PC-3 (cell line): Measurements from ENCODE around the gene EFCAB11.

Experiments used
- CTCF ChIP-seq: fragments of 300-600 bp; sonication (generic); conservative IDR thresholded peaks from 2 replicates; pipeline ENCODE4 v1.5.1; 2017; ENCODE audit warnings: antibody characterized with exemption, low read depth, mild to moderate bottlenecking, low read length
- EZH2 ChIP-seq: fragments of 300-600 bp; sonication (generic); IDR thresholded peaks from one replicate; pipeline ENCODE4 v1.6.1; 2017; ENCODE audit warnings: antibody characterized with exemption, mild to moderate bottlenecking, low read length; ENCODE audit not compliant: unreplicated experiment
- EZH2phosphoT487 ChIP-seq: fragments of 300-600 bp; sonication (generic); IDR thresholded peaks from 2 replicates; pipeline ENCODE4 v1.6.1; 2018; ENCODE audit warnings: mild to moderate bottlenecking, antibody characterized with exemption, low read length, borderline replicate concordance

- TF ChIP-seq CTCF = no peak
- TF ChIP-seq EZH2phosphoT487 = no peak
- no peak for TF ChIP-seq EZH2
Observed at GRCh38 chr14:89862856-89863255, 91.7 kb downstream of the EFCAB11 start.
